ENCODE measurements around the gene P2RY11.
A peak's percentile ranks its signal among the peaks of the same experiment; 100 is the strongest.

The P2RY11 gene

GRCh38 chr19:10118960-10119359 is 7.5 kb downstream of the P2RY11 start:
- Histone ChIP-seq H4K20me1 (ENCODE audit: insufficient read depth, low read length, poor library complexity, severe bottlenecking) (peaks cover 39% of the 10 kb centered on the region), H3K27me3 (ENCODE audit: insufficient read depth, low read length, poor library complexity, severe bottlenecking) (no peaks in the 10 kb centered on the region), H3K79me2 (ENCODE audit: insufficient read depth, low read length) (peaks cover 35% of the 10 kb centered on the region), H3K9ac (ENCODE audit: low read depth, low read length, poor library complexity, severe bottlenecking) (peak overlapping the region; percentile 94), H3K4me1 (ENCODE audit: insufficient read depth, low read length, poor library complexity, severe bottlenecking) (peaks cover 7% of the 10 kb centered on the region), H2AFZ (ENCODE audit: low read length) (no peak overlapping the region), H3K9me3 (ENCODE audit: insufficient read depth, low read depth, low read length) (no peaks in the 10 kb centered on the region), H3K4me2 (ENCODE audit: low read depth, low read length, poor library complexity, severe bottlenecking) (peak overlapping the region; percentile 92), H3K36me3 (ENCODE audit: insufficient read depth, low read length) (peaks cover 19% of the 10 kb centered on the region; the same call in 1 of the 2 replicates), H3K9me2 (replicated peaks; ENCODE audit: low read depth, low read length) (no peaks in the 10 kb centered on the region), H3F3A (ENCODE audit: low read depth) (no peaks in the 10 kb centered on the region), H3K4me3 (ENCODE audit: low read length, poor library complexity, severe bottlenecking) (peak overlapping the region; percentile 97)
- TF ChIP-seq EZH2phosphoT487 (IDR thresholded peaks at IDR 0.05; ENCODE audit: borderline replicate concordance), result no peak
- TF ChIP-seq, protein P1, sequence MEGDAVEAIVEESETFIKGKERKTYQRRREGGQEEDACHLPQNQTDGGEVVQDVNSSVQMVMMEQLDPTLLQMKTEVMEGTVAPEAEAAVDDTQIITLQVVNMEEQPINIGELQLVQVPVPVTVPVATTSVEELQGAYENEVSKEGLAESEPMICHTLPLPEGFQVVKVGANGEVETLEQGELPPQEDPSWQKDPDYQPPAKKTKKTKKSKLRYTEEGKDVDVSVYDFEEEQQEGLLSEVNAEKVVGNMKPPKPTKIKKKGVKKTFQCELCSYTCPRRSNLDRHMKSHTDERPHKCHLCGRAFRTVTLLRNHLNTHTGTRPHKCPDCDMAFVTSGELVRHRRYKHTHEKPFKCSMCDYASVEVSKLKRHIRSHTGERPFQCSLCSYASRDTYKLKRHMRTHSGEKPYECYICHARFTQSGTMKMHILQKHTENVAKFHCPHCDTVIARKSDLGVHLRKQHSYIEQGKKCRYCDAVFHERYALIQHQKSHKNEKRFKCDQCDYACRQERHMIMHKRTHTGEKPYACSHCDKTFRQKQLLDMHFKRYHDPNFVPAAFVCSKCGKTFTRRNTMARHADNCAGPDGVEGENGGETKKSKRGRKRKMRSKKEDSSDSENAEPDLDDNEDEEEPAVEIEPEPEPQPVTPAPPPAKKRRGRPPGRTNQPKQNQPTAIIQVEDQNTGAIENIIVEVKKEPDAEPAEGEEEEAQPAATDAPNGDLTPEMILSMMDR (conservative IDR thresholded peaks at IDR 0.05; ENCODE audit: low read length), result no peak

GRCh38 chr19:10120538-10121189 is 9.2 kb downstream of the P2RY11 start:
- Histone ChIP-seq H3K27me3 (ENCODE audit: insufficient read depth, low read length, poor library complexity, severe bottlenecking) (no peaks in the 10 kb centered on the region), H3F3A (ENCODE audit: low read depth) (no peaks in the 10 kb centered on the region), H3K4me1 (ENCODE audit: insufficient read depth, low read length, poor library complexity, severe bottlenecking) (peaks cover 7% of the 10 kb centered on the region), H3K9ac (ENCODE audit: low read depth, low read length, poor library complexity, severe bottlenecking) (no peak overlapping the region), H3K9me3 (ENCODE audit: insufficient read depth, low read depth, low read length) (no peaks in the 10 kb centered on the region), H3K4me2 (ENCODE audit: low read depth, low read length, poor library complexity, severe bottlenecking) (no peak overlapping the region), H3K36me3 (ENCODE audit: insufficient read depth, low read length) (peaks cover 11% of the 10 kb centered on the region; the same call in 1 of the 2 replicates), H3K9me2 (replicated peaks; ENCODE audit: low read depth, low read length) (no peaks in the 10 kb centered on the region), H3K4me3 (ENCODE audit: low read length, poor library complexity, severe bottlenecking) (no peak overlapping the region), H3K79me2 (ENCODE audit: insufficient read depth, low read length) (peaks cover 35% of the 10 kb centered on the region), H2AFZ (ENCODE audit: low read length) (no peak overlapping the region), H4K20me1 (ENCODE audit: insufficient read depth, low read length, poor library complexity, severe bottlenecking) (peaks cover 30% of the 10 kb centered on the region)
- no peak for TF ChIP-seq EZH2phosphoT487 (IDR thresholded peaks at IDR 0.05; ENCODE audit: borderline replicate concordance)
- TF ChIP-seq, protein P1 (conservative IDR thresholded peaks at IDR 0.05; ENCODE audit: low read length), result no peak

GRCh38 chr19:10122045-10122444 is 10.6 kb downstream of the P2RY11 start:
- Histone ChIP-seq H3K9ac (ENCODE audit: low read depth, low read length, poor library complexity, severe bottlenecking) (no peak overlapping the region), H3F3A (ENCODE audit: low read depth) (no peaks in the 10 kb centered on the region), H4K20me1 (ENCODE audit: insufficient read depth, low read length, poor library complexity, severe bottlenecking) (peaks cover 19% of the 10 kb centered on the region), H3K9me2 (replicated peaks; ENCODE audit: low read depth, low read length) (no peaks in the 10 kb centered on the region), H3K79me2 (ENCODE audit: insufficient read depth, low read length) (peaks cover 24% of the 10 kb centered on the region), H3K27me3 (ENCODE audit: insufficient read depth, low read length, poor library complexity, severe bottlenecking) (no peaks in the 10 kb centered on the region), H3K36me3 (ENCODE audit: insufficient read depth, low read length) (no peaks in the 10 kb centered on the region), H3K4me1 (ENCODE audit: insufficient read depth, low read length, poor library complexity, severe bottlenecking) (peaks cover 7% of the 10 kb centered on the region), H3K4me2 (ENCODE audit: low read depth, low read length, poor library complexity, severe bottlenecking) (no peak overlapping the region), H3K4me3 (ENCODE audit: low read length, poor library complexity, severe bottlenecking) (no peak overlapping the region), H2AFZ (ENCODE audit: low read length) (no peak overlapping the region), H3K9me3 (ENCODE audit: insufficient read depth, low read depth, low read length) (no peaks in the 10 kb centered on the region)
- no peak for TF ChIP-seq EZH2phosphoT487 (IDR thresholded peaks at IDR 0.05; ENCODE audit: borderline replicate concordance)
- TF ChIP-seq, protein P1 (conservative IDR thresholded peaks at IDR 0.05; ENCODE audit: low read length), result no peak

Measured in Loucy (cell line).